HG02870 (cell line): ENCODE measurements around the gene EXOC4.

Experiments used
- ATAC-seq: cut with Tn5 transposase; IDR thresholded peaks from one replicate; pipeline ENCODE4 v1.9.1; 2021; ENCODE audit warnings: mild to moderate bottlenecking, moderate library complexity; ENCODE audit not compliant: unreplicated experiment

Gene EXOC4

DNA sequence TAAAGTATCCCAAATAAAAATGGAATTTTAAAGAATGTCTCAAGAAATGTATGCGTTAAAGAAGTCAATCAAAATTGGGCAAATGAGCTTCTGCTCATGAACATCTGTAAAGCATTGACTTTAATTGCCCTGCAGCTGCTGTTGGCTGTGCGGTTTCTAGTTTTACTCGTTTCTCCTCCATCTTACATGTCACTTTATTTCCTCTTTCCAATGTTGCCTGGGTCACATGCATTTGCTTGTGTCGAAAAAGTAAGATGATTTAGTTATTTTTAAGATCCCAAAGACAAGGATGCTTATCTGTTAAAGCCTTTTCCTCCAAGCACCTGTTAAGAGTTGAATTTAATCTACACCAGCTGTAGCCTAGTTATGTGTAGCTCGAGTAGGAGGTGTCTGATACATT lies 310.4 kb downstream of the EXOC4 start:
- ATAC-seq, result no peak

DNA sequence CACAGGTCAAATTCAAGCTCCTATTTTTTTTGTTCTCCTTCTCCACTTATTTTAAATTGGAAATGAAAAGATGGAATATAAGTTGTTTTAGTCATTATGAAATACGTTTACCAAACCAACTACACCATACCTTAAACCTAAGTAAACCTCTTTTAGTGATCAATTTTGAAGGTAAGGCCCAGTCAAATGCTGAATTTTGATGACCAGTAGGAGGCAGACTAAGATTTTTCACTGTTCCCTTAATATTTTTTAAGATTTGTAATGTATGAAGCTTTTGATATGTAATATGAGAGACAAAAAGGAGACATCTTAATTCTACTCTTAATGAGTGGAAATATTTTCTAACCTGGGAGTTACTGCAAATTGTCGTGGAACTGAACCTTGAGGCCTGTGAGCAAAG lies 311.6 kb downstream of the EXOC4 start:
- ATAC-seq, result no peak

DNA sequence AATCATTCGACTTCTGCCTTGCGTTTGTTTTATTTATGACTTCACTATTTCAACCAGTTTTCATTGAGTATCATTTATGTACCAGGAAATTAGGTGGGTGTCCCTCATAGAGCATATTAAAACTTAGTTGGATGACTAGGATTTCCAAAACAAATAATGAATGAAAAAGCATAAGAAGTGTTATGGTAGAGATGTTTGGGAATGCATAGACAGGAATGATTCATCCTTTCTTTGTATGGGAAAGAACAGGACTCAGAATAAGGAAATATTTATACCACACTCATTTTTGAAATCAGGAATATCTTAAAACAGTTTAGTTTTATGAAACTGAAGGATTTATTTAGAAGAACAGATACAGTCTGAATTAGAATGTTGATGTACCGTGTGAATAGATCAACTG lies 315.7 kb downstream of the EXOC4 start:
- no peak for ATAC-seq

DNA sequence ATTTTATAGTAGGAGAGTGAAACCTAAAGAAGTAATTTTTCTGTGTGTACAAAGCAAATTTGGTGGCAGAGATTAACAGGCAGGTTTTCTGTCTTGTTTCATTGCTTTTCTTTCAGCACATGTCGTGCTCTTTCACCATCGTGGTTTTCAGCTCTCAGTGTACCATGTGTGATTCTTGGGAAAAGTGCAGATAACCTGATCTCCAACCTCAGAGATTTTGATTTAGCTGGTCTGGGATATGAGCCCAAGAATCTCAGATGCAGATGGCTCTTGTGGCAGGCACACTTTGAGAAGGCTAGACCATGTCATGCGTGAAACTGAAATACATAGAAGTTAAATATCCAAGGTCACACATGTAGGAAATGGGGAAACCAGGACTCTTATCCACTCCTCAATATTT lies 317.4 kb downstream of the EXOC4 start:
- ATAC-seq, result no peak

DNA sequence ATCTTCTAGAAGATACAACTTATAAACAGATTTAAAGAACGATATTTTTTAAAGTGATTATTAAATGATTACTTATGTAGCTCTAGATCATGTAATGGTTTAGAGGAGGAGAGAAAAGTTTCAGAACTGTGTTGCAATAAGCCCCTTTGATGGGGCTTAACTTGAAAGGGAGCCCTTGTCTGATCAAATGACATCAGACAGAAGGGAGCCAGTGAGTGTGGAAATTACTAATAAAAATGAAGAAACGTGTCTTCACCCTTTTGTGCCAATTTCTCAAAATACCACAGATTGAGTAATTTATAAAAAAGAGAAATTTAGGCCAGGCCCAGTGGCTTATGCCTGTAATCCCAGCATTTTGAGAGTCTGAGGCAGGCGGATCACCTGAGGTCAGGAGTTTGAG lies 318.2 kb downstream of the EXOC4 start:
- ATAC-seq, result no peak

DNA sequence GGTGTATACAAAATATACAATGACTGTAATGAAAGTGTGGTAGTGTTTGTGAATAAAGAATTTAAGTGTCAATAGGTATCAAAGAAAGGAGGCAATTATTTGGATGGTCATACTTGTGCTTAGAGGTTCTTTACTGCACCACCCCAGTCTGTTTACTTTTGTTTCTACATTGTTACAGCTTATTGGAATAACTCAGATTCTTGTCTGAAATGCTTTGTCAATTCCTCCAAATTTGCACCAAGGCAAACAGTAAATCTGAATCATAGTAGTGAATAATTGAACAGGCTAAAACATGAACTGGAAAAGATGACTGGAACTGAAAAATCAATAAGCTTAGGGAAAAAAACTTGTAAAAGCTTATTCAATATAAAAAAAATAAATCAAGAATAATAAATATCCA lies 319.2 kb downstream of the EXOC4 start:
- ATAC-seq, result no peak

DNA sequence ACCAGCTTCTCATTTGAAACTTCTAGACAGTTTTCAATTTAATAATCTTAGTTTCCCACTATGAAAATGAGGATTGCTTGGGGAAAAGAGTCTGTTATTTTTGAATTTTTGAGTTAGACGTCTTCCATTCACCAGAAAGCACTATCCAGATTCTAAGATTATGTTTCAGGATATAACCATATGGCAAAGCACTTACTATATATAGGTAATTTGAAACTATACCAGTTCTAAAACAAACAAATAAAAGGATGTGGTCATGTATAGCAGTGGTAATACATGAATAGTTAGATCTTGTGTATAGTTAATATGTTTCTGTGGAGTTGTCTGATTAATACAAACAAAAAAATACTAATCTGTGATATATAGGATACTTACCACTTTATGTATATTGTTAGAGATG lies 320.0 kb downstream of the EXOC4 start:
- no peak for ATAC-seq

DNA sequence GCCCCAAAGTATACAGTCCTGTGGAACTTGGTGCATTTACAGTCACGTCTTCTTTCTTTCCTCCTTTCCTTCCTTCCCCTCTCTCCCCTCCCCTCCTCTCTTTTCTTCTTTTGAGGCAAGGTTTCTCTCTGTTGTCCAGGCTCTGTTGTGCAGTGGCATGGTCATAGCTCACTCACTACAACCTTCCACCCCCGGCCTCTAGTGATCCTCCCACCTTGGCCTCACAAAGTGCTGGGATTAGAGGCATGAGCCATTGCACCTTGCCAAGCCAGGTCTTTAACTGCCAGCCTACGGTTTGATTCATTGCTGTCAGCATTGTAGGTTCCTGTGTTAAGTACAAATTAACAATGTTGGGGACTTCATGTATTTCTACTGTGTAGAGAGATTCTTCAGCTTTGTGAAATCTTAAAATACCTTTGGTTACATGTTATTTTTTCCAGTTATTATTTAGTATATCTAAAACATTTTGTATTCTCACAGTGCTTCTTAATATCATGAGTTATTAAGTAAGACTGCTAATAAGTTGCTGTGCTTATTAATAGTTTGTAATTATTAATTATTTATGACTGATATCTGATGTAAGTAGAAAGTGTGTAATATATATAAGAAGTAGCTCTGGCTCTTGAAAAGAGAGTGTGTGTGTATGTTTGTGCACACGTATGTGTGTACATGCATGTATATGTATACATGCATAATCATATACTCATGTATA lies 320.8 kb downstream of the EXOC4 start:
- no peak for ATAC-seq

DNA sequence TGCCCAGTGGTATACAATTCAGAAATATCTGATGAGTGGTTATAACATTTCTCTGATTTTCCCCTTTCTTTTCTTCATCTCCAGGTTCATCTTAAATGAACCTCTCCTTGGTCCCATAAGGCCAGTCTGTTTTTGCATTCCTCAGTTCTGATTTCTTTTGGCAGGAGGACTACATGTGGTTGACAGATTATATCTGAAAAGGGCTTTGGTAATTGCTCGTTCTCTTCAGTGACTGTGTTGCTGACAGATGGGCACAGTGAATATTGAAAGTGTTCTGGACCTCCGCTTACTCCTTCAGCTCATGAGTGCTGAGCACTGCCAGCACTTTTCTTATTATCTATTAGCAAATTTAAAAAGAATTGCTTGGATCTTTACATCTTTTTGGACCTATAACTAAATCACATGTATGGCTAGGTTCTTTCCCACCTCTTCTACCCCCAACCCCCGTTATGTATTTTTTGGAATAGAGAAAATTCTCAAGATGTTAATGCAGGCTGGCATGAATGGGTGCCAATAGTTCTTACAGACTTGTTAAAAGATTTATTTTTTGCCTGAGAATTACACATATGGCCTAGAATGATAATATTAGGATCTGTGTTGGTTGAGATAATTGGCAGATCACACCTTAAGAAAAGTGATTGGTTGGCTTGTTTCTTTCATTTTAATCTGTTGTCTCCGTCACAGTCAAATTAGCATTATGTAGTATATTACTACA lies 323.0 kb downstream of the EXOC4 start:
- ATAC-seq, result no peak

DNA sequence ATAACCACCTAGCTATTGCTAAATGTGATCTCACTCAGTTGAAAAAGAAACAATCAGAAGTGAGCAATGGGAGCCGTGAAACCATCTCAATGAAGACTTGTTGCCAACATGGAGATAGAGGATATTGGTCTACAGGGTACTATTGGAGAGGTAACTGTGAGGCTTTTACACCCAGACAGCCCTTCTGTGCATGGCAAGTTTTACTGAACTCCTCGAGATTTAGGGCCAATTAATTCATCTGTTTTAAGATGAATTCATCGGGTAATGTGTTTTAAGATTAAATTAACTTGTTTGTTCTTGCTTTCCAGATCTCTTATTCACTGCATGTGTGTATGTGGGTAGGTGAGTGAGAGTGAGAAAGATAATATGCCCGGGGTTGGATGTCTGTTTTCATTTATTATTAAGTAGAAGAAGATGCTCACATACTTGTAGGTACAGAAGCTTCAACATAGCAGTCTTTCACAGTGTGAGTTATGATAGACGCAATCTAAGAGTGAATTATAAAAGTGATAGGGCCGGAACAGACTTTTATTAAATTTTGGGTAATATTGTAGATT lies 323.8 kb downstream of the EXOC4 start:
- no peak for ATAC-seq

DNA sequence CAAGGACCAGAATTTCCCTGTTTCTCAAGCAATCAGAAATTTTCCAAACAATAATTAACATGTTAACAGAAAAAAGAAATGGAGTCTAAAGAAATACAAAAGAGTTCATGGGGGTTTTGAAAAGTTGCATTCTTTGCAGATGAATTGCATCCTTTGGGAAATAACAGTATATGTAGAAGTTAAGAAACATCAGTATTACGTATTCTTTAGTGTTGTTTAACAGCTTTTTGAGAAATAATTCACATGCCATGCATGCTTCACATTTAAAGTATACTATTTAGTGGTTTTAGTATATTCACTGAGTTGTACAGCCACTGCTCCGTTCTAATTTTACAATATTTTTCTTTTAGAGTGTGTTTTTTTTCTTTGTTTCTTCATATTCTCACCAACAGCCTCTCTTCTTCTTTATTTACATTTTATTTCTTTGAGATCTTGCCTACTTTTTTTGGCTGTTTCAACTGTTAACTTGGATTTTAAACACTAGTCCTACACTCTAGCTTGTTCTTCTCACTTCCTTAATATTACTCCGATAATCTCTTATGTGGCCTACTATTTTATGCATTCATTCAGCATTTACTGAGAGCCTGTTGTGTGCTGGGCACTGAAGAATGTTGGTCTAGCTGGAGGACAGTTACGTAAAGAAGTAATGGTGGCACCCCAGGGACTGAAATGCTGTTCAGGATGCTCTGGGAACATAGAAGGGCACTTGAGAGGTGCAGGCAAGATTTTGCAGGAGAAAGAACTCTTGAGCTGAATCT lies 330.1 kb downstream of the EXOC4 start:
- no peak for ATAC-seq

DNA sequence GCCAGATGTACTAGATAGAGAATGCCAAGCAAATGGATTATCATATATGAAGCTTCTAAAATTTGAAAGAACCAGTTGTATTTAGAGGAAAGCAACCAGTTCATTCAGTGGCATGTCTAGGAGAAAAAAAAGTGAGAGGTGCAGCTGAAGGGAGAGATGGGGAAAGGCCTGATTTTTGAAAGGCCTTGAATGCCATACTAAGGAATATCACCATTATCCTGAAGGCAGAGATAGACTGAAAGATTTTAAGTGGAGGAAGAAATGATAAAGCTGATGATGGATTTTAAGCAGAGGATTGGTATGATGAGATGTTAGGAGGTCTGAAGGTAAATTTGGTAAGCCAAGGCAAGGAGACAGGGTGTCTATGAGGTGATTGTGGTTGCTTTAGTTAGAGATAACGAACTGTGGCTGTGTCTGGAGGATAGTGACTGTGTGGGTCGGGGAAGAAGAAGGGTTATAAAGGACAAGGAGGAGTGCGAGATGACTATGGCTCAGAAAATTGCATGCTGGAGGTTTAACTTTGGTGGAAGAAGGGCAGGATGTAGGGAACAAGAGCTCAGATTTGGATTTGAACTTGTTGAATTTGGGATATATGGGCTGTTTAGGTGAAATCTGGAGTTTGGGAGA lies 330.8 kb downstream of the EXOC4 start:
- ATAC-seq, result no peak

DNA sequence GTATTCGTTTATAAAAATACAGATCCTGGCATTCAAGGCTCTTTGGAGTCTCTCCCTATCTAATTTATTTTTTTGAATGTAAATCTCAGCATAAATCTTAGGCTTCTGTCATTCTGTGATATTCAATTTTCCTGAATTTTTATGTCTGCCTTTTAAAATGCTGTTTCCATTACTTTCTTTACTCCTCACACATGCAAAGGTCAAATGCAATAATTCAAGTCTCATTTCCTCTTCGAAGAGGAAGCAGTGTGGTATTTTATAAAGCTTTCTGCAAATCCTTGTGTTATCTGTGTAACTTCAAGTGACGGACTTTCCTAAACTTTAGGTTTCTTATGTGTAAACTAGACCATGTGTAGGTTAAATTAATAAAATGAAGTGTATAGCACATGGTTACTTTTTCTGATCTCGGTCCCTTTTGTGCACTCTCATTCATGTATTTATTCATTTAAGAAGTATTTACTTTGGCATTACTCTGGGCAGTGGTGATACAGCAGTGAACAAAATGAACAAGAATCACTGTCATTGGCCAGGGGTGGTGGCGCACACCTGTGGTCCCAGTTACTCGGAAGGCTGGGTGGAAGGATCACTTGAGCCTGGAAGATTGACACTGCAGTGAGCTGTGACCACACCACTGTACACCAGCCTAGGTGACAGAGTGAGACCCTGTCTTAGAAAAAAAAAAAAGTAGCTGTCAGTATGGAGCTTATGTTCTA lies 332.2 kb downstream of the EXOC4 start:
- ATAC-seq, result no peak

DNA sequence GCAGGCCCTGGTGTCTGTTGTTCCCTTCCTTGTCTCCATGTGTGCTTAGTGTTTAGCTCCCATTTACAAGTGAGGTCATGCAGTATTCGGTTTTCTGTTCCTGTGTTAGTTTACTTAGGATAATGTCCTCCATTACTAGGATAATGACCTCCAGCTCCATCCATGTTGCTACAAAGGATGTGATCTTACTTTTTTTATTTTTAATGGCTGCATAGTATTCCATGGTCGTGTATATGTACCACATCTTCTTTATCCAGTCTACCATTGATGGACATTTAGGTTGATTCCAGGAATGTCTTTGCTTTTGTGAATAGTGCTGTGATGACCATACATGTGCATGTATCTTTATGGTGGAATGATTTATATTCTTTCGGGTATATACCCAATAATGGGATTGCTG lies 333.4 kb downstream of the EXOC4 start:
- no peak for ATAC-seq

DNA sequence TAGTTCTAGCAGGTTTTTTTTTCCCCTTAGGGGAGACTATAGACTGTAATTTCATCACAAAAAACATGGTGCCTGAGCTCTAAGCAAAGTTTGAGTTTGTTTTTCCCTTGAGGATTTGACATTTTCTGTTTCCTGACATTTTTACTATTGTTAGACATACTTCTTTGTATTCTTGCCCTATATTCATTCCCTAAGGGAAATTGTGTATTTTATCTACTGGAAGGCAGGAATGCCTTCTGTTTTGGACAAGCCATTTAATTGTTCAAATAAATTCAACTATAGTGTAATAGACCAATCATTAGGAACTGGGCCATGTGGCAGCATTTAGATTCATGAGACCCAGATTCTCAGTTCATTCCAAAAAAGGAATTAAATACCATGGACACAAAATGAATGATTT lies 335.0 kb downstream of the EXOC4 start:
- ATAC-seq, result no peak

DNA sequence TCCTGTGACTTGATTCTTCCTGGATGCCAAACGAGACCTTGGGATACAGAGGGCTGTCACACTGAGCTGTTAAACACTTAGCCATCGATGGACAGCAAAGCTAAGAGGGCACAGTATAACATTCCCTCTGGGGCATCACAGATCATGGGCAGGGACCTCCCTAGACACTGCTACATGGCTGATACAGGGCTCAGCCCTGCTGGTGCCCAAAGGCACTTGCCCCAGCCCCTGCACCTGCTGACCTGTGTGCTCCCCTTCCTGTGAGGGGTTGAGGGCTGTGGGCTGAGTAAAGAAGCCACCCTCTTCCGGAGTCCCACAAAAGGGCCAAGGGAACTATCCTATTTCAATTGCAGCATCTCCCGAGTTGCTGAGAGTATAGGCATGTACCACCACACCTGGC lies 337.9 kb downstream of the EXOC4 start:
- no peak for ATAC-seq

DNA sequence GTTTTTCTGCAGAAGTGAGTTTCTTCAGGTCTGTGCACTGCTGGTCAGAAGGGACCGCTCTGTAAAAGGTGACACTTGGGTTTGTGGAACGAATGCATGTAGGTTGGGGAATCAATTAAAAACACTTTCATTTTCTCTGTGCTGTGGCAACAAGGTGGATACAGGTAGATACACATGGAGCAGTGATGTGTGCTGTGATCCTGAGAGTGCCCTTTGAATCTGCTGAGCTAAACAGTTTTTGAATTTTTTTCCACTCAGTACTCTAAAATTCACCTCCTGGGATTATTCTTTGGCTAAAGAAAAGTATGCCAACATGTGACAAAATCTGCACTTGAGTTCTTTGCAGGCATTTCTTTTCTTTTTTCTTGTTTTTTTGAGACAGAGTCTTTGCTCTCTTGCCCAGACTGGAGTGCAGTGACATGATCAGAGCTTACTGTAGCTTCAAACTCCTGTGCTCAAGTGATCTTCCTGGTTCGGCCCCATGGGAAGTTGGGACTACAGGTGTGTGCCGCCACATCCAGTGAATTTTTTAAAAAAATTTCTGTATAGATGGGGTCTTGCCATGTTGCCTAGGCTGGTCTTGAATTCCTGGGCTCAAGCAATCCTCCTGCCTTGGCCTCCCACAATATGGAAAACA lies 338.9 kb downstream of the EXOC4 start:
- ATAC-seq, result no peak

DNA sequence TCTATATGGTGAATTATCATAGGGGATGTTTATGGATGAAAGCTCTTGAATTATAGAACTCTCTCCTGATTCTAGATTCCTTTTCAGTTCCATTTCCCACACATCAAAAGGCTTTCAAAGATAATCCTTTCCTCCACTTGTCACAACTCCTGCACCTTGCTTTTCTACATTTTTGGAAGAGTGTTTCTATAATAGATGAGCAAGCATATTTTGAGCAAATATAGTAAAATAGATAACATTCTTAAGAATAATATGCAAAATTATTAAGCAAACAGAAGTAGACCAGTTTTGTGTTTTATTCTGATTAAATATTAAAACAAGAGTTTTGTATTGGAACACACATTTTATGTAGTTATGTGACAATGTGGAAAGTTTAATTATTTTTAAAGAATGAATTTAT lies 340.7 kb downstream of the EXOC4 start:
- ATAC-seq, result no peak

DNA sequence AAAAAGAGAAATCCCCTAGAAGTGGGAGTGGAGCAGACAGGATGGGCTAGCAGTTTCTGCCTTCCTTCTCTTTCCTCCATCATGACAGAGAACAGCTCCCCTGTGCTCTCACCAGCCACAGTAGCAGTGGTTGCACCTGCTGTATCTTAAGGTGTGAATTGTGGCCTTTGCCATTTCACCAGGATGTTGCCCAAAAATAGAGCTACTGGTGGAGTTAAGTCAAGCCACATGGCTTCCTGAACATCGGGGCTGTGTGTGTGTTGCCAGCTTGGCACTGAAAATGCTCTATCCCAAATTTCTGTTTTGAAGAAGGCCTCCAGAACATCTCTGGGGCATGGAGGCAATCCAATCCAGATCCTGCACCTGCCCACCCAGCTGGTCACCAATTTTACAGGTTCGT lies 348.7 kb downstream of the EXOC4 start:
- ATAC-seq, result no peak

DNA sequence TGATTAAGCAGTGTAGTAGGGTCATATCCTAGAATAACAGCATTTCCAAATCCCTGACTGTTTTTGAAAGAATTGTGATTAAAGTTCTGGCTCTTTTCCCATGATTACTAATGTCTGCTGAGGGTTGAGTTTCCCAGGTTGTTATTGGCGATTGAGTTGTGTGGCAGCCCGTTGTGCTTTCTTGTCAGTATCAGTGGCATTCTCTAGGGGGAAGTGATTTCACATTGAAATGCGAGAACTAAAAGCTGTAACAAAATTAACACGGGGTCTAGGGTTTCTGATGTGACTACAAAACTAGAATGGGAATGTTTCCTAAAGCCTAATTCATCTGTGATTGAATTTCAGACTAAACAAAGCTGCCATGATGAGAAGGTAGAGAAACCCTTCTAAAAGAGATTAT lies 349.4 kb downstream of the EXOC4 start:
- ATAC-seq, result no peak
